HEK293 (cell line): ENCODE results near the gene C3orf20.

Source experiments
- CTCF ChIA-PET: fragments of 350-600 bp; formaldehyde crosslinking; extraction: SDS; loops from one replicate; lab custom pipeline; 2021; ENCODE audit warnings: antibody characterized with exemption; lab: Yijun Ruan, JAX
- POLR2A ChIA-PET: fragments of 300-600 bp; formaldehyde crosslinking; extraction: SDS; loops from one replicate; lab custom pipeline; 2020; ENCODE audit warnings: antibody characterized with exemption, inconsistent platforms; lab: Yijun Ruan, JAX
- H3K27ac ChIP-seq: fragments of 200-500 bp; sonication (Bioruptor generic); 2 replicates; pipeline ENCODE4 v1.5.1; 2014; ENCODE audit warnings: low read depth, low read length, control low read depth, inconsistent platforms; ENCODE audit errors: extremely low read depth
- H3K36me3 ChIP-seq, 2 experiments: fragments of 200-500 bp in 1 of 2; sonication (Bioruptor generic) in 1 of 2; 1 replicate in 1 of 2; 2 replicates in 1 of 2; pipeline ENCODE4 v1.5.1; 2014 to 2017; ENCODE audit warnings: inconsistent platforms in 2 of 2, low read length in 2 of 2; ENCODE audit not compliant: control insufficient read depth in 2 of 2, insufficient read depth in 1 of 2
- H3K4me1 ChIP-seq: fragments of 200-500 bp; sonication (Bioruptor generic); 2 replicates; pipeline ENCODE4 v1.5.1; 2014; ENCODE audit warnings: mild to moderate bottlenecking, low read length, inconsistent platforms; ENCODE audit not compliant: control insufficient read depth, insufficient read depth
- H3K4me3 ChIP-seq: 2 replicates; pipeline ENCODE4 v1.5.1; 2011; ENCODE audit warnings: low read depth, mild to moderate bottlenecking, control low read depth, low read length, moderate library complexity
- H3K9me3 ChIP-seq: fragments of 200-500 bp; sonication (Bioruptor generic); 2 replicates; pipeline ENCODE4 v1.5.1; 2014; ENCODE audit warnings: low read depth, low read length, inconsistent platforms; ENCODE audit not compliant: control insufficient read depth, insufficient read depth
- FEZF1 ChIP-seq: fragments of 450-650 bp; formaldehyde crosslinking; IDR thresholded peaks from 2 replicates; pipeline ENCODE4 v1.5.1; 2016; ENCODE audit warnings: missing biosample characterization, missing genetic modification characterization
- GLIS2 ChIP-seq: fragments of 450-650 bp; formaldehyde crosslinking; IDR thresholded peaks from 2 replicates; pipeline ENCODE4 v1.5.1; 2016; ENCODE audit warnings: missing biosample characterization, missing genetic modification characterization
- OSR2 ChIP-seq: fragments of 450-650 bp; formaldehyde crosslinking; IDR thresholded peaks from 2 replicates; pipeline ENCODE4 v1.5.1; 2016; ENCODE audit warnings: missing biosample characterization, missing genetic modification characterization
- PRDM6 ChIP-seq: fragments of 450-650 bp; formaldehyde crosslinking; IDR thresholded peaks from 2 replicates; pipeline ENCODE4 v1.5.1; 2017; ENCODE audit warnings: missing biosample characterization, missing genetic modification characterization
- ZBTB1 ChIP-seq: fragments of 450-650 bp; formaldehyde crosslinking; IDR thresholded peaks from 2 replicates; pipeline ENCODE4 v1.5.1; 2016; ENCODE audit warnings: missing biosample characterization, missing genetic modification characterization
- ZNF18 ChIP-seq: fragments of 450-650 bp; formaldehyde crosslinking; IDR thresholded peaks from 2 replicates; pipeline ENCODE4 v1.5.1; 2016; ENCODE audit warnings: missing biosample characterization, missing genetic modification characterization
- ZNF266 ChIP-seq: fragments of 450-650 bp; formaldehyde crosslinking; IDR thresholded peaks from 2 replicates; pipeline ENCODE4 v1.5.1; 2016; ENCODE audit warnings: missing biosample characterization, missing genetic modification characterization, low read depth
- ZNF514 ChIP-seq: fragments of 450-650 bp; formaldehyde crosslinking; IDR thresholded peaks from 2 replicates; pipeline ENCODE4 v1.5.1; 2016; ENCODE audit warnings: missing biosample characterization, missing genetic modification characterization
- ZNF548 ChIP-seq: fragments of 450-650 bp; formaldehyde crosslinking; IDR thresholded peaks from 2 replicates; pipeline ENCODE4 v1.5.1; 2016; ENCODE audit warnings: missing biosample characterization, missing genetic modification characterization
- ZNF610 ChIP-seq: fragments of 450-650 bp; formaldehyde crosslinking; IDR thresholded peaks from 2 replicates; pipeline ENCODE4 v1.5.1; 2016; ENCODE audit warnings: missing biosample characterization, missing genetic modification characterization, borderline replicate concordance
- ZNF664 ChIP-seq: fragments of 450-650 bp; formaldehyde crosslinking; IDR thresholded peaks from 2 replicates; pipeline ENCODE4 v1.5.1; 2016; ENCODE audit warnings: missing biosample characterization, missing genetic modification characterization
- ZNF670 ChIP-seq: fragments of 450-650 bp; formaldehyde crosslinking; IDR thresholded peaks from 2 replicates; pipeline ENCODE4 v1.5.1; 2016; ENCODE audit warnings: missing biosample characterization, missing genetic modification characterization, low read depth
- ZNF747 ChIP-seq: fragments of 450-650 bp; formaldehyde crosslinking; IDR thresholded peaks from 2 replicates; pipeline ENCODE4 v1.5.1; 2016; ENCODE audit warnings: missing biosample characterization, missing genetic modification characterization
- ZNF843 ChIP-seq: fragments of 450-650 bp; formaldehyde crosslinking; IDR thresholded peaks from 2 replicates; pipeline ENCODE4 v1.5.1; 2016; ENCODE audit warnings: missing biosample characterization, missing genetic modification characterization
- TF ChIP-seq, protein P1 (sequence below): fragments of 450-650 bp; formaldehyde crosslinking; conservative IDR thresholded peaks from 2 replicates; pipeline ENCODE4 v1.5.1; 2016; ENCODE audit warnings: low read depth, missing biosample characterization, missing genetic modification characterization
- TF ChIP-seq, protein P2 (sequence below): fragments of 450-650 bp; formaldehyde crosslinking; optimal IDR thresholded peaks from 2 replicates; pipeline ENCODE3; 2016; ENCODE audit warnings: missing biosample characterization, mild to moderate bottlenecking, missing genetic modification characterization
- TF ChIP-seq, protein P3 (sequence below): fragments of 450-650 bp; formaldehyde crosslinking; IDR thresholded peaks from 2 replicates; pipeline ENCODE4 v1.5.1; 2016; ENCODE audit warnings: missing biosample characterization, missing genetic modification characterization, low read depth
- TF ChIP-seq, protein P4 (sequence below): fragments of 450-650 bp; formaldehyde crosslinking; IDR thresholded peaks from 2 replicates; pipeline ENCODE4 v1.5.1; 2016; ENCODE audit warnings: missing biosample characterization, missing genetic modification characterization

Gene C3orf20

DNA sequence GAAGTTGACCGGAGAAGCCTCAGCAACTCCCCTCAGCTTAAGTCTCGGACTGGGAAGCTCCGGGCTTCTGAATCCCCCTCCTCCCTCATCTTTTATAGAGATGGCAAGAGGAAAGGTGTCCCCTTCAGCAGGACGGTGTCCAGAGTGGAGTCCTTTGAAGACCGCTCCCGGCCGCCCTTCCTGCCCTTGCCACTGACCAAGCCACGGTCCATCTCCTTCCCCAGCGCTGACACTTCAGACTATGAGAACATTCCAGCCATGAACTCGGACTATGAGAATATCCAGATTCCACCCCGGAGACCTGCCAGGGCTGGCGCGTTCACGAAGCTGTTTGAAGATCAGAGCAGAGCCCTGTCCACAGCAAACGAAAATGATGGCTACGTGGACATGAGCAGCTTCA lies 146.2 kb downstream of the C3orf20 start:
- H3K9me3 ChIP-seq = no peaks in the 10 kb centered on the region
- no peak overlapping the region for H3K27ac ChIP-seq
- TF ChIP-seq, protein P1, sequence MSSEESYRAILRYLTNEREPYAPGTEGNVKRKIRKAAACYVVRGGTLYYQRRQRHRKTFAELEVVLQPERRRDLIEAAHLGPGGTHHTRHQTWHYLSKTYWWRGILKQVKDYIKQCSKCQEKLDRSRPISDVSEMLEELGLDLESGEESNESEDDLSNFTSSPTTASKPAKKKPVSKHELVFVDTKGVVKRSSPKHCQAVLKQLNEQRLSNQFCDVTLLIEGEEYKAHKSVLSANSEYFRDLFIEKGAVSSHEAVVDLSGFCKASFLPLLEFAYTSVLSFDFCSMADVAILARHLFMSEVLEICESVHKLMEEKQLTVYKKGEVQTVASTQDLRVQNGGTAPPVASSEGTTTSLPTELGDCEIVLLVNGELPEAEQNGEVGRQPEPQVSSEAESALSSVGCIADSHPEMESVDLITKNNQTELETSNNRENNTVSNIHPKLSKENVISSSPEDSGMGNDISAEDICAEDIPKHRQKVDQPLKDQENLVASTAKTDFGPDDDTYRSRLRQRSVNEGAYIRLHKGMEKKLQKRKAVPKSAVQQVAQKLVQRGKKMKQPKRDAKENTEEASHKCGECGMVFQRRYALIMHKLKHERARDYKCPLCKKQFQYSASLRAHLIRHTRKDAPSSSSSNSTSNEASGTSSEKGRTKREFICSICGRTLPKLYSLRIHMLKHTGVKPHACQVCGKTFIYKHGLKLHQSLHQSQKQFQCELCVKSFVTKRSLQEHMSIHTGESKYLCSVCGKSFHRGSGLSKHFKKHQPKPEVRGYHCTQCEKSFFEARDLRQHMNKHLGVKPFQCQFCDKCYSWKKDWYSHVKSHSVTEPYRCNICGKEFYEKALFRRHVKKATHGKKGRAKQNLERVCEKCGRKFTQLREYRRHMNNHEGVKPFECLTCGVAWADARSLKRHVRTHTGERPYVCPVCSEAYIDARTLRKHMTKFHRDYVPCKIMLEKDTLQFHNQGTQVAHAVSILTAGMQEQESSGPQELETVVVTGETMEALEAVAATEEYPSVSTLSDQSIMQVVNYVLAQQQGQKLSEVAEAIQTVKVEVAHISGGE (tag by site-specific recombination) = no peak
- H3K4me3 ChIP-seq = no peak overlapping the region
- POLR2A ChIA-PET = no interaction called here
- CTCF ChIA-PET = no interaction called here
- peaks cover 11% of the 10 kb centered on the region for H3K4me1 ChIP-seq
- no peaks in the 10 kb centered on the region for H3K36me3 ChIP-seq

GRCh38 chr3:14822134-14822533 lies 147.2 kb downstream of the C3orf20 start:
- peaks cover 11% of the 10 kb centered on the region for H3K4me1 ChIP-seq
- CTCF ChIA-PET = interaction anchor here (0.6 to 0.9 kb wide), 2 partner anchors 77 to 1833 kb away, joined by 3 read pairs; no protein-coding TSS in a partner anchor
- no peaks in the 10 kb centered on the region for H3K36me3 ChIP-seq
- H3K9me3 ChIP-seq = no peaks in the 10 kb centered on the region
- H3K4me3 ChIP-seq = no peak overlapping the region
- TF ChIP-seq ZNF514 (tag by site-specific recombination) (no peak), ZNF670 (no peak), ZNF664 (tag by site-specific recombination) (peak; percentile 67), OSR2 (0 out of 2 replicates have a peak, but pooled peaks have one; percentile 56), ZNF747 (tag by site-specific recombination) (no peak), FEZF1 (peak; percentile 68), ZNF610 (tag by site-specific recombination) (no peak), GLIS2 (tag by site-specific recombination) (no peak), ZBTB1 (tag by site-specific recombination) (no peak), PRDM6 (tag by site-specific recombination) (peak; percentile 85; the same call in 1 of the 2 replicates), ZNF266 (no peak), ZNF843 (tag by site-specific recombination) (0 out of 2 replicates have a peak, but pooled peaks have one; percentile 19), ZNF548 (tag by site-specific recombination) (no peak), ZNF18 (no peak)
- TF ChIP-seq, protein P2, sequence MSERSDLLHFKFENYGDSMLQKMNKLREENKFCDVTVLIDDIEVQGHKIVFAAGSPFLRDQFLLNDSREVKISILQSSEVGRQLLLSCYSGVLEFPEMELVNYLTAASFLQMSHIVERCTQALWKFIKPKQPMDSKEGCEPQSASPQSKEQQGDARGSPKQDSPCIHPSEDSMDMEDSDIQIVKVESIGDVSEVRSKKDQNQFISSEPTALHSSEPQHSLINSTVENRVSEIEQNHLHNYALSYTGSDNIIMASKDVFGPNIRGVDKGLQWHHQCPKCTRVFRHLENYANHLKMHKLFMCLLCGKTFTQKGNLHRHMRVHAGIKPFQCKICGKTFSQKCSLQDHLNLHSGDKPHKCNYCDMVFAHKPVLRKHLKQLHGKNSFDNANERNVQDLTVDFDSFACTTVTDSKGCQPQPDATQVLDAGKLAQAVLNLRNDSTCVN (tag by site-specific recombination) = no peak
- TF ChIP-seq, protein P3, sequence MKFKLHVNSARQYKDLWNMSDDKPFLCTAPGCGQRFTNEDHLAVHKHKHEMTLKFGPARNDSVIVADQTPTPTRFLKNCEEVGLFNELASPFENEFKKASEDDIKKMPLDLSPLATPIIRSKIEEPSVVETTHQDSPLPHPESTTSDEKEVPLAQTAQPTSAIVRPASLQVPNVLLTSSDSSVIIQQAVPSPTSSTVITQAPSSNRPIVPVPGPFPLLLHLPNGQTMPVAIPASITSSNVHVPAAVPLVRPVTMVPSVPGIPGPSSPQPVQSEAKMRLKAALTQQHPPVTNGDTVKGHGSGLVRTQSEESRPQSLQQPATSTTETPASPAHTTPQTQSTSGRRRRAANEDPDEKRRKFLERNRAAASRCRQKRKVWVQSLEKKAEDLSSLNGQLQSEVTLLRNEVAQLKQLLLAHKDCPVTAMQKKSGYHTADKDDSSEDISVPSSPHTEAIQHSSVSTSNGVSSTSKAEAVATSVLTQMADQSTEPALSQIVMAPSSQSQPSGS (tag by site-specific recombination) = no peak
- TF ChIP-seq, protein P4, sequence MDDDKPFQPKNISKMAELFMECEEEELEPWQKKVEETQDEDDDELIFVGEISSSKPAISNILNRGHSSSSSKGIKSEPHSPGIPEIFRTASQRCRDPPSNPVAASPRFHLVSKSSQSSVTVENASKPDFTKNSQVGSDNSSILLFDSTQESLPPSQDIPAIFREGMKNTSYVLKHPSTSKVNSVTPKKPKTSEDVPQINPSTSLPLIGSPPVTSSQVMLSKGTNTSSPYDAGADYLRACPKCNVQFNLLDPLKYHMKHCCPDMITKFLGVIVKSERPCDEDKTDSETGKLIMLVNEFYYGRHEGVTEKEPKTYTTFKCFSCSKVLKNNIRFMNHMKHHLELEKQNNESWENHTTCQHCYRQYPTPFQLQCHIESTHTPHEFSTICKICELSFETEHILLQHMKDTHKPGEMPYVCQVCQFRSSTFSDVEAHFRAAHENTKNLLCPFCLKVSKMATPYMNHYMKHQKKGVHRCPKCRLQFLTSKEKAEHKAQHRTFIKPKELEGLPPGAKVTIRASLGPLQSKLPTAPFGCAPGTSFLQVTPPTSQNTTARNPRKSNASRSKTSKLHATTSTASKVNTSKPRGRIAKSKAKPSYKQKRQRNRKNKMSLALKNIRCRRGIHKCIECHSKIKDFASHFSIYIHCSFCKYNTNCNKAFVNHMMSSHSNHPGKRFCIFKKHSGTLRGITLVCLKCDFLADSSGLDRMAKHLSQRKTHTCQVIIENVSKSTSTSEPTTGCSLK (tag by site-specific recombination) = no peak
- TF ChIP-seq, all 188 proteins: peak for 5
- POLR2A ChIA-PET = interaction anchor here (1.1 kb wide), 1 partner anchor 171 kb away, joined by 3 read pairs; the partner anchor contains the start of gene CCDC174
- no peak overlapping the region for H3K27ac ChIP-seq
